ENCODE data around the gene ITPA.

DNA sequence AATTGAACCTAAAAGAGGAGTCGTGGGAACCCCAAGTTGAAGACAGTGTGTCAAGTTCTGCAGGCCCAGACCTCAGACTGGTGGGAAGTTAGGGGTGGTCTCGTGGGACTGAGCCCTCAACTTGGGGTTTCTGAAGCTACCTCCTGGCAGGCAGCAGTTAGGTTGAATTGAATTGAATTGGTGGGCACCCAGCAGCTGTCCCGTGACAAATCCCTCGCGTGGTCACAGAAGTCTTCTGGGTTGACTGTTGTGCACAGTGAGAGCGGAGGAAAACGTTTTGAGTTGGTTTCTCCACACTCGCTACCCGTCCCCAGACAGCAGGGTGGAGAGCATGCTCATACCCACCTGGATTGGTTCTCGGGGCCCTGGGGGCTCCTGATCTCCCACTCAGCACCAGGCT lies 16.8 kb downstream of the ITPA start:
- TF ChIP-seq, protein P1, sequence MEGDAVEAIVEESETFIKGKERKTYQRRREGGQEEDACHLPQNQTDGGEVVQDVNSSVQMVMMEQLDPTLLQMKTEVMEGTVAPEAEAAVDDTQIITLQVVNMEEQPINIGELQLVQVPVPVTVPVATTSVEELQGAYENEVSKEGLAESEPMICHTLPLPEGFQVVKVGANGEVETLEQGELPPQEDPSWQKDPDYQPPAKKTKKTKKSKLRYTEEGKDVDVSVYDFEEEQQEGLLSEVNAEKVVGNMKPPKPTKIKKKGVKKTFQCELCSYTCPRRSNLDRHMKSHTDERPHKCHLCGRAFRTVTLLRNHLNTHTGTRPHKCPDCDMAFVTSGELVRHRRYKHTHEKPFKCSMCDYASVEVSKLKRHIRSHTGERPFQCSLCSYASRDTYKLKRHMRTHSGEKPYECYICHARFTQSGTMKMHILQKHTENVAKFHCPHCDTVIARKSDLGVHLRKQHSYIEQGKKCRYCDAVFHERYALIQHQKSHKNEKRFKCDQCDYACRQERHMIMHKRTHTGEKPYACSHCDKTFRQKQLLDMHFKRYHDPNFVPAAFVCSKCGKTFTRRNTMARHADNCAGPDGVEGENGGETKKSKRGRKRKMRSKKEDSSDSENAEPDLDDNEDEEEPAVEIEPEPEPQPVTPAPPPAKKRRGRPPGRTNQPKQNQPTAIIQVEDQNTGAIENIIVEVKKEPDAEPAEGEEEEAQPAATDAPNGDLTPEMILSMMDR (IDR thresholded peaks at IDR 0.05) = no peak
- TF ChIP-seq POLR2A (IDR thresholded peaks at IDR 0.05) = no peak
